ENCODE results near the gene PLXNA3.
A peak's percentile ranks its signal among the peaks of the same experiment; 100 is the strongest.

The PLXNA3 gene

DNA sequence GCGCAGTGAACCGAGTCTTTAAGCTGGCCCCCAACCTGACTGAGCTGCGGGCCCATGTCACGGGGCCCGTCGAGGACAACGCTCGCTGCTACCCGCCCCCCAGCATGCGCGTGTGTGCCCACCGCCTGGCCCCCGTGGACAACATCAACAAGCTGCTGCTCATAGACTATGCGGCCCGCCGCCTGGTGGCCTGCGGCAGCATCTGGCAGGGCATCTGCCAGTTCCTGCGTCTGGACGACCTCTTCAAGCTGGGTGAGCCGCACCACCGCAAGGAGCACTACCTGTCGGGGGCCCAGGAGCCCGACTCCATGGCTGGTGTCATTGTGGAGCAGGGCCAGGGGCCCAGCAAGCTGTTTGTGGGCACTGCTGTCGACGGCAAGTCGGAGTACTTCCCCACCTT lies 2.2 kb downstream of the PLXNA3 start:
- peak overlapping the region; percentile 76 for H3K4me3 ChIP-seq (ENCODE audit: low read depth, low read length)
- TF ChIP-seq, protein P1, sequence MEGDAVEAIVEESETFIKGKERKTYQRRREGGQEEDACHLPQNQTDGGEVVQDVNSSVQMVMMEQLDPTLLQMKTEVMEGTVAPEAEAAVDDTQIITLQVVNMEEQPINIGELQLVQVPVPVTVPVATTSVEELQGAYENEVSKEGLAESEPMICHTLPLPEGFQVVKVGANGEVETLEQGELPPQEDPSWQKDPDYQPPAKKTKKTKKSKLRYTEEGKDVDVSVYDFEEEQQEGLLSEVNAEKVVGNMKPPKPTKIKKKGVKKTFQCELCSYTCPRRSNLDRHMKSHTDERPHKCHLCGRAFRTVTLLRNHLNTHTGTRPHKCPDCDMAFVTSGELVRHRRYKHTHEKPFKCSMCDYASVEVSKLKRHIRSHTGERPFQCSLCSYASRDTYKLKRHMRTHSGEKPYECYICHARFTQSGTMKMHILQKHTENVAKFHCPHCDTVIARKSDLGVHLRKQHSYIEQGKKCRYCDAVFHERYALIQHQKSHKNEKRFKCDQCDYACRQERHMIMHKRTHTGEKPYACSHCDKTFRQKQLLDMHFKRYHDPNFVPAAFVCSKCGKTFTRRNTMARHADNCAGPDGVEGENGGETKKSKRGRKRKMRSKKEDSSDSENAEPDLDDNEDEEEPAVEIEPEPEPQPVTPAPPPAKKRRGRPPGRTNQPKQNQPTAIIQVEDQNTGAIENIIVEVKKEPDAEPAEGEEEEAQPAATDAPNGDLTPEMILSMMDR (IDR thresholded peaks at IDR 0.05; ENCODE audit: low read depth, low read length): no peak

DNA sequence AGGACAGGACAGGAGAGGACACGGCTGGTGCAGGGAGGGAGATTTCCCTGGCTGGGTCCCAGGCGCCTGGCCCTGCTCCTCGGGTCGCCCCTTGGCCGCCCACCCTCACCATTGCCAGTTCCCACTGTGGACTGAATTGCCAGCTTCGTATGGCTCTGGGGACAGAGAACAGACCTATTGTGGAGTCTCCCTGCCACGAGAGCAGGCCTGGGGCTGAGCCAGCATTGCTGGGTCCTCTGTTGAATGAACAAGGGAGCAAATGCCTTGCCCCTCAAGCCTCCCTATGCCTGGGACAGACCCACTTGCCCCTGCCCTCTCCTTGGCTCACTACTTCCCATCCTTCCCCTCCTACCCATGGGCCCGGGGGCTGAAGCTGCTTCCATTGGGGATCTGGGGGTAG lies 4.3 kb downstream of the PLXNA3 start:
- TF ChIP-seq, protein P1 (IDR thresholded peaks at IDR 0.05; ENCODE audit: low read depth, low read length): no peak

DNA sequence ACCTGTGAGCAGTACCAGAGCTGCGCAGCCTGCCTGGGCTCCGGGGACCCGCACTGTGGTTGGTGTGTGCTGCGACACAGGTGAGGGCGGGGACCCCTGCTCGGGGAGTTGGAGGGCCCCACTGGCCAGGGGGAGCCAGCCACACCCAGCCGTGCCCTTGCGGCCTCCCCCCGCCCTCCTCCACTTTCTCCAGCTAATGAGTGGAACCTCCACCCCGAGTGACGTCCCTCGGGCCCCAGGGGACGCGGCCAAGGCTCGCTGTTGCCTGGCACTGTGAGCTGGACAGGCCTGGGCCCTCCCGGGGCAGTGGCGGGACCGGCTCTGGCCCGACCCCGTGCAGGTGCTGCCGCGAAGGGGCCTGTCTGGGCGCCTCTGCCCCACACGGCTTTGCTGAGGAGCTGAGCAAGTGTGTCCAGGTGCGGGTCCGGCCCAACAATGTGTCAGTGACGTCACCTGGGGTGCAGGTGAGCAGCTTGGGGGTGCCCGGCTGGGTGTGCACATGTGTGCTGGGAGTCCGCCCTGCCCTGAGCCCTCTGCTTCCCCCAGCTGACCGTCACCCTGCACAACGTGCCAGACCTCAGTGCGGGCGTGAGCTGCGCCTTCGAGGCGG lies 5.6 kb downstream of the PLXNA3 start:
- H3K4me3 ChIP-seq (ENCODE audit: low read depth, low read length): no peak overlapping the region
- TF ChIP-seq, protein P1 (IDR thresholded peaks at IDR 0.05; ENCODE audit: low read depth, low read length): no peak

More for the DNA sequence above, 4.3 kb downstream of the PLXNA3 start:
- H3K4me3 ChIP-seq (ENCODE audit: low read depth, low read length): no peak overlapping the region

DNA sequence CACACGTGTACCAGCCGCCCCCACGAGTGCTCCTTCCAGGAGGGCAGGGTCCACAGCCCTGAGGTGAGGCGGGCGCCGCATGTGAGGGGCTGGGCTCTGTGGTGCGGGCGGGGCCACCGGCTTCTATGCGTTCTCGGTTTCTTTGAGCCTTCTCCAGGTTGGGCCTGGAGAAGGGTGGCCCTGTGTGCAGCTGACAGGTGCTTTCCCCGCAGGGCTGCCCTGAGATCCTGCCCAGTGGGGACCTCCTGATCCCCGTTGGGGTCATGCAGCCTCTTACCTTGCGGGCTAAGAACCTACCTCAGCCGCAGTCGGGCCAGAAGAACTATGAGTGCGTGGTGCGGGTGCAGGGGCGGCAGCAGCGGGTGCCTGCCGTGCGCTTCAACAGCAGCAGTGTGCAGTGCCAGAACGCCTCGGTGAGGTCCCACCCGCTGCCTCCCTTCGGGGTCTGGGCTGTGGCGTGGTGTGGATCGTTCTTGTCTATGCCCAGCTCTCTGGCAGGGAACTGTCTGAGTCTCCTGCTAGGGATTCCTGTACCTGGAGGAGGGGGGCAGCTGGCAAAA lies 6.8 kb downstream of the PLXNA3 start:
- TF ChIP-seq, protein P1 (IDR thresholded peaks at IDR 0.05; ENCODE audit: low read depth, low read length): no peak
- no peak overlapping the region for H3K4me3 ChIP-seq (ENCODE audit: low read depth, low read length)

DNA sequence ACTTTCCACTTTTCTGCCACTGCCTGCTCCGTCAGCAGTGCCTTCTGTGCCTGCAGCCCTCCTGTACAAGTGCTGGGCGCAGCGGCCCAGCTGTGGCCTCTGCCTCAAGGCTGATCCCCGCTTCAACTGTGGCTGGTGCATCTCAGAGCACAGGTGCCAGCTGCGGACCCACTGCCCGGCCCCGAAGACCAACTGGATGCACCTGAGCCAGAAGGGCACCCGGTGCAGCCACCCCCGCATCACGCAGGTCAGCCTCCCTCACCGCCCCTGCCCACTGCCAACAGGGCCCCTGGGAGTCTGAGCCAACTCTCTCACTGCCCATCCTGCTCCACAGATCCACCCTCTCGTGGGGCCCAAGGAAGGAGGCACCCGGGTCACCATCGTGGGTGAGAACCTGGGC lies 7.5 kb downstream of the PLXNA3 start:
- TF ChIP-seq, protein P1 (IDR thresholded peaks at IDR 0.05; ENCODE audit: low read depth, low read length): no peak

DNA sequence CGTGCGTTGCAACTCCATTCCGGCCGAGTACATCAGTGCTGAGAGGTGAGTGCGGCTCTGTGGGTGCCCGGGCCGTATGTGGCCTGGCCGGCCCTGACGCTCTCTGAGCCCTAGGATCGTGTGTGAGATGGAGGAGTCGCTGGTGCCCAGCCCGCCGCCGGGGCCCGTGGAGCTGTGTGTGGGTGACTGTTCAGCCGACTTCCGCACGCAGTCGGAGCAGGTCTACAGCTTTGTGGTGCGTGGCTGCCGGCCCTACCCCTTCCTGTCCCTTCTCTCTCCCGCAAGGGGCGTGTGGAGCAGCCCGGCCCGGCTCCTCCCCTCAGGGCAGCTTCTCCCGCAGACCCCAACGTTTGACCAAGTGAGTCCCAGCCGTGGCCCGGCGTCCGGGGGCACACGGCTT lies 8.0 kb downstream of the PLXNA3 start:
- no peak overlapping the region for H3K4me3 ChIP-seq (ENCODE audit: low read depth, low read length)
- TF ChIP-seq, protein P1 (IDR thresholded peaks at IDR 0.05; ENCODE audit: low read depth, low read length): no peak

More for the DNA sequence above, 7.5 kb downstream of the PLXNA3 start:
- no peak overlapping the region for H3K4me3 ChIP-seq (ENCODE audit: low read depth, low read length)

DNA sequence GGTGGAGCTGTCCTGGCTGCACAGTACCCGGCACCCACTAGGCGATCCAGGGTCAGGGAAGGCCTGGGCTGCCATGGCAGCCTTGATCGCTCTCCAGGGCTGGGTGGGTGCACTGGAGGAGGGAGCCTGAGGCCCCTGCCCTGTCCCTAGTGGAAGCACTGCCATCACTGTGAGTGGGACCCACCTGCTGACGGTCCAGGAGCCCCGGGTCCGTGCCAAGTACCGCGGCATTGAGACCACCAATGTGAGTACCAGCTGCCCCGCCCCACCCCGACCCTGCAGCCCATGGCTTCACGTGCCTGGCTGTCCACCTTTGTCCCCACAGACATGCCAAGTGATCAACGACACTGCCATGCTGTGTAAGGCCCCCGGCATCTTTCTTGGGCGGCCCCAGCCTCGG lies 8.8 kb downstream of the PLXNA3 start:
- H3K4me3 ChIP-seq (ENCODE audit: low read depth, low read length): no peak overlapping the region
- TF ChIP-seq, protein P1 (IDR thresholded peaks at IDR 0.05; ENCODE audit: low read depth, low read length): no peak
